ENCODE results near the gene PEDS1.

DNA sequence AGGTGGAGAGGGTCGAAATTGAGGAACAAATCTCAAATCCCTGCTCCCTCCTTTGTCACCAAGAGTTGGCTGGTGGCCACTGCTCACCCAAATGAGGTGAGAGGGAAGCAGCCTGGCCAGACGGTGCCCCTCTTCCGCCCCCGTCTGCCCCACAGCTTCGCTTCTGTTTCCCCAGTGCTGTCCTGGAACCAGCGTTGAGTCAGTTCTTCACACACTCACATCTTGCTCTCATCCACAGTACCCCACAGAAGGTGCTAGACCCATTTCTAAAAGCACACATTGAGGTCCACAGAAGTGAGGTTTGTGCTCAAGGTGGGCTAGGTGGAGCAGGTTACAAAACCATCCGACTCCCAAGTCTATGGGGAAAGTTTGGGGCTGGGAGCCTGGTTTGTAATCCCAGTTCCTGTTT is 40.9 kb upstream of the PEDS1 start:
- TF ChIP-seq, protein P1, sequence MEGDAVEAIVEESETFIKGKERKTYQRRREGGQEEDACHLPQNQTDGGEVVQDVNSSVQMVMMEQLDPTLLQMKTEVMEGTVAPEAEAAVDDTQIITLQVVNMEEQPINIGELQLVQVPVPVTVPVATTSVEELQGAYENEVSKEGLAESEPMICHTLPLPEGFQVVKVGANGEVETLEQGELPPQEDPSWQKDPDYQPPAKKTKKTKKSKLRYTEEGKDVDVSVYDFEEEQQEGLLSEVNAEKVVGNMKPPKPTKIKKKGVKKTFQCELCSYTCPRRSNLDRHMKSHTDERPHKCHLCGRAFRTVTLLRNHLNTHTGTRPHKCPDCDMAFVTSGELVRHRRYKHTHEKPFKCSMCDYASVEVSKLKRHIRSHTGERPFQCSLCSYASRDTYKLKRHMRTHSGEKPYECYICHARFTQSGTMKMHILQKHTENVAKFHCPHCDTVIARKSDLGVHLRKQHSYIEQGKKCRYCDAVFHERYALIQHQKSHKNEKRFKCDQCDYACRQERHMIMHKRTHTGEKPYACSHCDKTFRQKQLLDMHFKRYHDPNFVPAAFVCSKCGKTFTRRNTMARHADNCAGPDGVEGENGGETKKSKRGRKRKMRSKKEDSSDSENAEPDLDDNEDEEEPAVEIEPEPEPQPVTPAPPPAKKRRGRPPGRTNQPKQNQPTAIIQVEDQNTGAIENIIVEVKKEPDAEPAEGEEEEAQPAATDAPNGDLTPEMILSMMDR (IDR thresholded peaks at IDR 0.05): no peak
- no peak for TF ChIP-seq POLR2A (IDR thresholded peaks at IDR 0.05)
